ENCODE data around the gene ARMC6.

DNA sequence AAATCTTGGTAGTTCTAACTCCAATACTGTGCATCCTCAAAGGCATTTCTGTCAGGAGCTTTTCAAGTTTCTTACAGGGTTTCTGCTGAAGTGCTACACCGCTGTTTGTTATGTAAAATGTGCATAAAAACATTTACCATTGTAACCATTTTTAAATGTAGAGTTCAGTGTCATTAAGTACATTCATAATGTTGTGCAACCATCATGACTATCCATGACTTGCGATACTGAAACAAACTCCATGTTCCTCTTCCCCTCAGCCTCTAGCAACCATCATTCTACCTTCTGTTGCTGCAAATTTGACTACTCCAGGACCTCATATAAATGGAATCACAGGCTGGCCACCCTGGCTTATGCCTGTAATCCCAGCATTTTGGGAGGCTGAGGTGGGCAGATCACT is 16.0 kb downstream of the ARMC6 start:
- TF ChIP-seq, protein P1, sequence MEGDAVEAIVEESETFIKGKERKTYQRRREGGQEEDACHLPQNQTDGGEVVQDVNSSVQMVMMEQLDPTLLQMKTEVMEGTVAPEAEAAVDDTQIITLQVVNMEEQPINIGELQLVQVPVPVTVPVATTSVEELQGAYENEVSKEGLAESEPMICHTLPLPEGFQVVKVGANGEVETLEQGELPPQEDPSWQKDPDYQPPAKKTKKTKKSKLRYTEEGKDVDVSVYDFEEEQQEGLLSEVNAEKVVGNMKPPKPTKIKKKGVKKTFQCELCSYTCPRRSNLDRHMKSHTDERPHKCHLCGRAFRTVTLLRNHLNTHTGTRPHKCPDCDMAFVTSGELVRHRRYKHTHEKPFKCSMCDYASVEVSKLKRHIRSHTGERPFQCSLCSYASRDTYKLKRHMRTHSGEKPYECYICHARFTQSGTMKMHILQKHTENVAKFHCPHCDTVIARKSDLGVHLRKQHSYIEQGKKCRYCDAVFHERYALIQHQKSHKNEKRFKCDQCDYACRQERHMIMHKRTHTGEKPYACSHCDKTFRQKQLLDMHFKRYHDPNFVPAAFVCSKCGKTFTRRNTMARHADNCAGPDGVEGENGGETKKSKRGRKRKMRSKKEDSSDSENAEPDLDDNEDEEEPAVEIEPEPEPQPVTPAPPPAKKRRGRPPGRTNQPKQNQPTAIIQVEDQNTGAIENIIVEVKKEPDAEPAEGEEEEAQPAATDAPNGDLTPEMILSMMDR (IDR thresholded peaks at IDR 0.05; ENCODE audit: insufficient read depth, low read depth, low read length) = no peak
- no peak for TF ChIP-seq EZH2 (IDR thresholded peaks at IDR 0.05; ENCODE audit: insufficient read depth, low read length)

Measured in astrocyte (in vitro differentiated cells and primary cell).